HG02870 (cell line): ENCODE results near the gene PCP4.
"Not testable (repeated sequence)": the region's sequence is repeated elsewhere in the genome, so short reads cannot be mapped to it uniquely, and the experiment has no call there.

Experiments used
- ATAC-seq: cut with Tn5 transposase; IDR thresholded peaks from one replicate; pipeline ENCODE4 v1.9.1; 2021; ENCODE audit warnings: mild to moderate bottlenecking, moderate library complexity; ENCODE audit not compliant: unreplicated experiment

Gene PCP4

GRCh38 chr21:39863111-39863510 is 4.1 kb upstream of the PCP4 start:
- ATAC-seq: no peak

- ATAC-seq: no peak
These were observed 1.1 kb upstream of the PCP4 start for GRCh38 chr21:39866093-39866492.

- no peak for ATAC-seq
These were observed 2.0 kb downstream of the PCP4 start for GRCh38 chr21:39869141-39869818.

- ATAC-seq: no peak
These were observed 6.4 kb downstream of the PCP4 start for GRCh38 chr21:39873687-39874086.

GRCh38 chr21:39874206-39874605 is 7.0 kb downstream of the PCP4 start:
- no peak for ATAC-seq

- no peak for ATAC-seq
These were observed 7.5 kb downstream of the PCP4 start for GRCh38 chr21:39874759-39875158.

- no peak for ATAC-seq
These were observed 14.4 kb downstream of the PCP4 start for GRCh38 chr21:39881661-39882060.

GRCh38 chr21:39882151-39882838 is 15.1 kb downstream of the PCP4 start:
- no peak for ATAC-seq

GRCh38 chr21:39882839-39883195 is 15.6 kb downstream of the PCP4 start:
- no peak for ATAC-seq

- no peak for ATAC-seq
These were observed 18.0 kb downstream of the PCP4 start for GRCh38 chr21:39885119-39885848.

- ATAC-seq: no peak
These were observed 21.6 kb downstream of the PCP4 start for GRCh38 chr21:39888848-39889247.

GRCh38 chr21:39891111-39891510 is 23.9 kb downstream of the PCP4 start:
- no peak for ATAC-seq

GRCh38 chr21:39891863-39892262 is 24.6 kb downstream of the PCP4 start:
- not testable (repeated sequence) for ATAC-seq

GRCh38 chr21:39900491-39900890 is 33.3 kb downstream of the PCP4 start:
- no peak for ATAC-seq

- ATAC-seq: no peak
These were observed 33.7 kb downstream of the PCP4 start for GRCh38 chr21:39900911-39901310.

GRCh38 chr21:39902986-39903385 is 35.7 kb downstream of the PCP4 start:
- no peak for ATAC-seq

- ATAC-seq: no peak
These were observed 37.2 kb downstream of the PCP4 start for GRCh38 chr21:39904457-39904856.

- no peak for ATAC-seq
These were observed 41.2 kb downstream of the PCP4 start for GRCh38 chr21:39908265-39908923.

GRCh38 chr21:39911286-39912199 is 44.3 kb downstream of the PCP4 start:
- ATAC-seq: no peak

- no peak for ATAC-seq
These were observed 46.6 kb downstream of the PCP4 start for GRCh38 chr21:39913706-39914305.
